OCI-M2 (cell line): ENCODE measurements around the gene TMPRSS3.

Experiments used
- DNase-seq: peaks from one replicate; lab custom pipeline; 2025; ENCODE audit not compliant: unreplicated experiment; lab: John Stamatoyannopoulos, UW

The TMPRSS3 gene

GRCh38 chr21:42374864-42375499 is 20.9 kb downstream of the TMPRSS3 start:
- no peak for DNase-seq

- no peak for DNase-seq
Measured at GRCh38 chr21:42374457-42374856, 21.4 kb downstream of the TMPRSS3 start.

- DNase-seq = no peak
Measured at GRCh38 chr21:42373908-42374455, 21.9 kb downstream of the TMPRSS3 start.

GRCh38 chr21:42373196-42373907 is 22.5 kb downstream of the TMPRSS3 start:
- no peak for DNase-seq

GRCh38 chr21:42370894-42371654 is 24.8 kb downstream of the TMPRSS3 start:
- DNase-seq = no peak

- DNase-seq = no peak
Measured at GRCh38 chr21:42369821-42370220, 26.0 kb downstream of the TMPRSS3 start.

- DNase-seq = no peak
Measured at GRCh38 chr21:42367367-42368165, 28.3 kb downstream of the TMPRSS3 start.

- DNase-seq = no peak
Measured at GRCh38 chr21:42366292-42367010, 29.4 kb downstream of the TMPRSS3 start, which contains the start of gene TFF1. Gene TFF1, minus strand, starts transcription at chr21:42366535. Its CDS starts 40 bp downstream, at chr21:42366495.

- DNase-seq = no peak
Measured at GRCh38 chr21:42365770-42366169, 30.1 kb downstream of the TMPRSS3 start.

GRCh38 chr21:42364304-42364865 is 31.5 kb downstream of the TMPRSS3 start:
- no peak for DNase-seq

- no peak for DNase-seq
Measured at GRCh38 chr21:42363312-42363711, 32.5 kb downstream of the TMPRSS3 start.

GRCh38 chr21:42362700-42363099 is 33.2 kb downstream of the TMPRSS3 start:
- DNase-seq = no peak

- no peak for DNase-seq
Measured at GRCh38 chr21:42362198-42362597, 33.7 kb downstream of the TMPRSS3 start.

- no peak for DNase-seq
Measured at GRCh38 chr21:42361286-42361685, 34.6 kb downstream of the TMPRSS3 start.

- no peak for DNase-seq
Measured at GRCh38 chr21:42360317-42360716, 35.5 kb downstream of the TMPRSS3 start.

- DNase-seq = no peak
Measured at GRCh38 chr21:42358937-42359336, 36.9 kb downstream of the TMPRSS3 start.

- no peak for DNase-seq
Measured at GRCh38 chr21:42358261-42358660, 37.6 kb downstream of the TMPRSS3 start.

GRCh38 chr21:42357307-42357706 is 38.5 kb downstream of the TMPRSS3 start:
- DNase-seq = no peak

- no peak for DNase-seq
Measured at GRCh38 chr21:42356650-42357049, 39.2 kb downstream of the TMPRSS3 start.

GRCh38 chr21:42356046-42356445 is 39.8 kb downstream of the TMPRSS3 start:
- DNase-seq = no peak
